ENCODE measurements around the gene NUP107. TPM values are rescaled to one million over a fixed set of nuclear protein-coding genes. Genes with fewer than 3 reads are reported as not detected.
A peak's percentile ranks its signal among the peaks of the same experiment; 100 is the strongest.

The NUP107 gene
- total RNA-seq, 1 donor from 2014 or later, result 76.6 TPM

DNA sequence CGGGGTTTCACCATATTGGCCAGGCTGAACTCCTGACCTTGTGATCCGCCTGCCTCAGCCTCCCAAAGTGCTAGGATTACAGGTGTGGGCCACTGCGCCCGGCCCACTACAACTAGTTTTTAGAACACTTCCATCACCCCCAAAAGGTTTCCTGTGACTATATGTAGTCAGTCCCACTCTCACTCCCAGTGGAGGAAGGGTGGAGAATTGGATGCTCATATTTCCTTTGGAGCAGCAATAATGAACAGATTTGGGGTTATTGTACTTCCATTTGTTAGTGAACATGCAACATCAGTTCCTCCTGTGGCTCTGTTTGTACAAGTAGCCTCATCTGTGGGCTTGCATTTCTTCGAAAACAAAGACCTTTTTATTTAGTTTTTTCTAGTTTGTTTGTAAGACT, 40.3 kb upstream of the NUP107 start:
- Mint-ChIP-seq H3K27ac (peak overlapping the region; percentile 50), H3K27me3 (ENCODE audit: low read depth) (no peaks in the 10 kb centered on the region), H3K9me3 (no peaks in the 10 kb centered on the region), H3K4me1 (no peaks in the 10 kb centered on the region), H3K36me3 (peaks cover 14% of the 10 kb centered on the region), H3K4me3 (no peak overlapping the region)
- DNase-seq (ENCODE audit: low spot score in 2 of 2, unreplicated experiment in 2 of 2), result no peak
- TF ChIP-seq, protein P1, sequence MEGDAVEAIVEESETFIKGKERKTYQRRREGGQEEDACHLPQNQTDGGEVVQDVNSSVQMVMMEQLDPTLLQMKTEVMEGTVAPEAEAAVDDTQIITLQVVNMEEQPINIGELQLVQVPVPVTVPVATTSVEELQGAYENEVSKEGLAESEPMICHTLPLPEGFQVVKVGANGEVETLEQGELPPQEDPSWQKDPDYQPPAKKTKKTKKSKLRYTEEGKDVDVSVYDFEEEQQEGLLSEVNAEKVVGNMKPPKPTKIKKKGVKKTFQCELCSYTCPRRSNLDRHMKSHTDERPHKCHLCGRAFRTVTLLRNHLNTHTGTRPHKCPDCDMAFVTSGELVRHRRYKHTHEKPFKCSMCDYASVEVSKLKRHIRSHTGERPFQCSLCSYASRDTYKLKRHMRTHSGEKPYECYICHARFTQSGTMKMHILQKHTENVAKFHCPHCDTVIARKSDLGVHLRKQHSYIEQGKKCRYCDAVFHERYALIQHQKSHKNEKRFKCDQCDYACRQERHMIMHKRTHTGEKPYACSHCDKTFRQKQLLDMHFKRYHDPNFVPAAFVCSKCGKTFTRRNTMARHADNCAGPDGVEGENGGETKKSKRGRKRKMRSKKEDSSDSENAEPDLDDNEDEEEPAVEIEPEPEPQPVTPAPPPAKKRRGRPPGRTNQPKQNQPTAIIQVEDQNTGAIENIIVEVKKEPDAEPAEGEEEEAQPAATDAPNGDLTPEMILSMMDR (IDR thresholded peaks at IDR 0.05; ENCODE audit: unreplicated experiment), result no peak

DNA sequence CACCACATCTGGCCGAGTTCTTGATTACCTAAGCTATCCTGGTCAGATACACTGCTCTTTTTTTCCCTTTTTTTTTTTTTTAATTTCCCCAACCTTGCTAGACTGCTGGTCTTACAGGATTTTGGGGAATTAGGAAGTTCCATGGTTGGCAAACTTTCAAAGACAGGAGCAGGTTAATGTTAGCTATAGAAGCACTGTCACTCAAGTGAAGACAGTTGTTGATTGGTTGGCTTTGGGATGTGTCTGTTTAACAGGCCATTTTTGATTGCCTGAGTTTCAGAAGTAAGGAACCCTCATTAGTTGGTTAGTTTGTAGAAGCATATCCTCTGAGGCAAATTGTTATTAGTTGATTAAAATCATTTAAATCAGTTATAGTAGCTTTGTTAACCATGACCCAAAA, 39.3 kb upstream of the NUP107 start:
- H3K4me1 Mint-ChIP-seq, result no peaks in the 10 kb centered on the region
- no peaks in the 10 kb centered on the region for H3K27me3 Mint-ChIP-seq (ENCODE audit: low read depth)
- DNase-seq (ENCODE audit: low spot score in 2 of 2, unreplicated experiment in 2 of 2), result no peak
- TF ChIP-seq, protein P1 (IDR thresholded peaks at IDR 0.05; ENCODE audit: unreplicated experiment), result no peak
- peaks cover 15% of the 10 kb centered on the region for H3K36me3 Mint-ChIP-seq
- H3K9me3 Mint-ChIP-seq, result no peaks in the 10 kb centered on the region
- H3K4me3 Mint-ChIP-seq, result no peak overlapping the region
- no peak overlapping the region for H3K27ac Mint-ChIP-seq

DNA sequence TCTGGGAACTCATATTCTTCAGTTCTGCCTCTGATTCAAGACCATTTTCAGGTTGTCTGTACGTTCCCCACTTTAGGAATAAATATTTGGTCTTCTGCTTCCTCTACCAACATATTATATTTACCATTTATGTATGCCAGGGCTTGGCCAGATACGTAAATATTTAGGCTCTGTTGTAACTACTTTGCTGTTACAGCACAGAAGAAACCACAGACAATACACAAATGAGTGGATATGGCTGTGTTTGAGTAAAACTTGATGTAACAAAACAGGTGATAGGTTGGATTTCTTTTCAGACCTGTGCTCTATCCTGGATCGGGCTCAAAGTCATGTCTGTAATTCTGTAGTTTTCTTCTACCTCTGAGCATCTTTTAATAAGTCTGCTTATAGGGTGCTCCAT, 38.6 kb upstream of the NUP107 start:
- Mint-ChIP-seq H3K27ac (peak overlapping the region; percentile 26), H3K27me3 (ENCODE audit: low read depth) (no peaks in the 10 kb centered on the region), H3K4me1 (no peaks in the 10 kb centered on the region), H3K36me3 (peaks cover 12% of the 10 kb centered on the region), H3K4me3 (no peak overlapping the region), H3K9me3 (no peaks in the 10 kb centered on the region)
- TF ChIP-seq, protein P1 (IDR thresholded peaks at IDR 0.05; ENCODE audit: unreplicated experiment), result no peak
- no peak for DNase-seq (ENCODE audit: low spot score in 2 of 2, unreplicated experiment in 2 of 2)

DNA sequence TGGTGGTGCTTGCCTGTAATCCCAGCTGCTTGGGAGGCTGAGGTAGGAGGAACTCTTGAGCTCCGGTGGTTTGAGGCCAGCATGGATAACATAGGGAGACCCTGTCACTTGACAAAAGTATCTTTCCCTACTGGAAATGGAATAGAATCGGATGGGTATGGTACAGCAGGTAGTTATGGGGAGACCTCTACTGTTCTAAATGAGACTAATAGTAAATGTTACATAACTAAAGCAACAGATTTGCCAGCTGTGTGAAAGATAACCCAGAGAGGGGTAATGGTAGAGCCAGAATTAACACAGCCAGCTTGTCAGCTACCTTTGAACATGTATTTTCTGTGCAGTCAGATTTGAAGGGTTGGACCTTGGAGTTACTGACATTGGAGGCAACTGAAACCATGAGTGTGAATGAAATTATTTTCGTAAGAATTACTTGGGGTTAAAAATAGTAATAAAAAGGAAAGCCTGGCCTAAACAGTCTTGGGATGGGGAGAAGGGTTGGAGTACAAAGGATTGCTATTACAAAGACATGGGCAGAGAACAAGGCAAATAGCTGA, 21.7 kb upstream of the NUP107 start:
- Mint-ChIP-seq H3K9me3 (no peaks in the 10 kb centered on the region), H3K4me3 (no peak overlapping the region), H3K36me3 (peaks cover 10% of the 10 kb centered on the region), H3K4me1 (peaks cover 3% of the 10 kb centered on the region), H3K27me3 (ENCODE audit: low read depth) (no peaks in the 10 kb centered on the region), H3K27ac (peak overlapping the region; percentile 48)
- DNase-seq (ENCODE audit: low spot score in 2 of 2, unreplicated experiment in 2 of 2), result no peak
- TF ChIP-seq, protein P1 (IDR thresholded peaks at IDR 0.05; ENCODE audit: unreplicated experiment), result no peak

DNA sequence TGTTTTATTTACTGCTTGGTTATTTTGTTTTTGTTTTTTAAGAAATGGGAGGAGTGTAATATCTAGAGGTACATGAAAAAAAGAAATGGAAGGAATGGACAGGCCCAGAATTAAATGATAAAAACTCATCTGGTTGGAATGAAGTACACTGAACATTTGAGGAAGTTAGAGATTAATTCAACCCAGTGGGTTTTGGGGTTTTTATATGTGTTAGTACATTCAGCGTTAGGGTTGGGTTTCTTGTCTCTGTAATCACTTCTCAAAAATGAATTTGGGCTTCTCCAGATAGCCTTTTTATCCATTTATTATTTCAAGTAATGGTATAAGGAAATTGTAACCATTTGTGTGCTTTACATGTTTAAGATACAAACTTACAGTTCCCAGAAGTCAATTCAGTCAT, 19.5 kb upstream of the NUP107 start:
- H3K4me3 Mint-ChIP-seq, result no peak overlapping the region
- H3K9me3 Mint-ChIP-seq, result no peaks in the 10 kb centered on the region
- no peak overlapping the region for H3K27ac Mint-ChIP-seq
- peaks cover 2% of the 10 kb centered on the region for H3K36me3 Mint-ChIP-seq
- TF ChIP-seq, protein P1 (IDR thresholded peaks at IDR 0.05; ENCODE audit: unreplicated experiment), result no peak
- no peaks in the 10 kb centered on the region for H3K27me3 Mint-ChIP-seq (ENCODE audit: low read depth)
- peaks cover 3% of the 10 kb centered on the region for H3K4me1 Mint-ChIP-seq
- DNase-seq (ENCODE audit: low spot score in 2 of 2, unreplicated experiment in 2 of 2), result no peak

DNA sequence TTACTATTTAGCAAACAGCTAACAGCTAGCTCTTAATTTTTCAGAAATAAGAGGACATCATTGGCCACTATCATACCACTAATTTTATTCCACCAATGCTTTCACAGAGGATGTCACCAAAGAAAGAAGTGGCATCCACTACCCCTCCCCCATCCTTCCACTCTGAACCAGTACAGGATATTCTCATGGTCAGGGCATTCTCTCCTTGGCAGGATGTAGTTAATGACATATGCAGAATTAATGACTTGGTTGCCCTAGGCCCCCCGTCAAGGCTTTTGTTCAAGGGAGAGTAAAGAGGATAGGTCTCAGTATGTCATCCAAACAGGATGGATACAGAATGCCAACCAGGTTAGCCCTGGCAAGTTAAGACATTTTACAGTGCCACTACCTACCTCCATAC, 18.9 kb upstream of the NUP107 start:
- DNase-seq (ENCODE audit: low spot score in 2 of 2, unreplicated experiment in 2 of 2), result no peak
- Mint-ChIP-seq H3K36me3 (peaks cover 2% of the 10 kb centered on the region), H3K27ac (no peak overlapping the region), H3K27me3 (ENCODE audit: low read depth) (no peaks in the 10 kb centered on the region), H3K9me3 (no peaks in the 10 kb centered on the region), H3K4me3 (no peak overlapping the region), H3K4me1 (peaks cover 3% of the 10 kb centered on the region)
- TF ChIP-seq, protein P1 (IDR thresholded peaks at IDR 0.05; ENCODE audit: unreplicated experiment), result no peak
